ENCODE data around the gene LRCH1. TPM values are rescaled to one million over a fixed set of nuclear protein-coding genes. Genes with fewer than 3 reads are reported as not detected.

LRCH1 gene
- total and polyA plus RNA-seq, 2 of the 4 experiments (the other 2 are of a cell fraction): 7.0 to 8.8 TPM

DNA sequence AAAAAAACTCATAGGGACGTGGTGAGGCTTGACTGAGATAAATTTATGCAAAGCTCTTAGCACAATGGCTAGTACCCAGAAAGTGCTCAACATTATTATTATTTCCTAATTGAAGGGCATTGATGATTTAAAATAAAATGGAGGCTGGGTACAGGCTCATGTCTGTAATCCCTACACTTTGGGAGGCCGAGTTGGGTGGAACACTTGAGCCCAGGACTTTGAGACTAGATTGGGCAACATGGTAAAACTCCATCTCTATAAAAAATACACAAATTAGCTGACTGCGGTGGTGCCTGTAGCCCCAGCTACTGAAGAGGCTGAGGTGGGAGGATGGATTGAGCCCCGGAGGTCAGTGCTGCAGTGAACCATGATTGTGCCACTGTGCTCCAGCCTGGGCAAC is 49.6 kb downstream of the LRCH1 start:
- no peak for ATAC-seq (ENCODE audit: low read depth)
- no peak overlapping the region for H2AK9ac ChIP-seq (replicated peaks; ENCODE audit: low read depth, low read length, poor library complexity)
- H3K4me1 ChIP-seq (ENCODE audit: control insufficient read depth, insufficient read depth, low read length): peaks cover 13% of the 10 kb centered on the region
- H3K4me2 ChIP-seq (ENCODE audit: low read depth, low read length): no peak overlapping the region
- H4K5ac ChIP-seq (ENCODE audit: low read depth, low read length): no peak overlapping the region
- H4K8ac ChIP-seq (ENCODE audit: low read depth in 2 of 2, low read length in 2 of 2): no peak overlapping the region
- dilution Hi-C loops (cut with HindIII; ENCODE audit: low sequenced_read_pairs, unreplicated experiment): no loop called here
- H3K27me3 ChIP-seq (ENCODE audit: control insufficient read depth, insufficient read depth, low read length): no peaks in the 10 kb centered on the region
- BruUV-seq (replicated peaks): no TSS peak
- no peak overlapping the region for H2BK120ac ChIP-seq (ENCODE audit: low read depth, low read length)
- POLR2A ChIA-PET (ENCODE audit: unreplicated experiment): no interaction called here
- H2BK20ac ChIP-seq (ENCODE audit: low read depth, low read length): no peak overlapping the region
- CTCF ChIA-PET: interaction anchor here (0.6 to 1.1 kb wide), 3 partner anchors 10 to 124 kb away, joined by 3 to 4 read pairs (median 3); no protein-coding TSS in a partner anchor
- H3K4ac ChIP-seq (ENCODE audit: low read depth, low read length): no peak overlapping the region
- peaks cover 50% of the 10 kb centered on the region for H4K20me1 ChIP-seq (ENCODE audit: insufficient read depth, low read length)
- H4K91ac ChIP-seq (ENCODE audit: insufficient read depth, low read depth, low read length): no peak overlapping the region
- H2BK15ac ChIP-seq (ENCODE audit: low read depth, low read length): no peak overlapping the region
- H2AFZ ChIP-seq (replicated peaks; ENCODE audit: low read length, poor library complexity): no peak overlapping the region
- H3K9me1 ChIP-seq (ENCODE audit: insufficient read depth, low read length): peaks cover 6% of the 10 kb centered on the region
- H3K56ac ChIP-seq (ENCODE audit: extremely low read depth, insufficient read depth, low read length): no peak overlapping the region
- peaks cover 24 to 84% of the 10 kb centered on the region in 2 experiments for H3K79me1 ChIP-seq (ENCODE audit: low read depth in 1 of 2, low read length in 2 of 2)
- intact Hi-C loops (cut with micrococcal nuclease): no loop called here
- H3K36me3 ChIP-seq (ENCODE audit: control insufficient read depth, insufficient read depth, low read length): no peaks in the 10 kb centered on the region
- no peaks in the 10 kb centered on the region for H3K9me3 ChIP-seq (ENCODE audit: control insufficient read depth, insufficient read depth, low read length)
- H3K9ac ChIP-seq (ENCODE audit: low read depth, low read length): no peak overlapping the region
- no peak overlapping the region for H3K27ac ChIP-seq (ENCODE audit: insufficient read depth, low read length)
- H2BK5ac ChIP-seq (ENCODE audit: low read depth, low read length, poor library complexity, severe bottlenecking): no peak overlapping the region
- no peak overlapping the region for H3K14ac ChIP-seq (replicated peaks; ENCODE audit: low read depth, low read length)
- no peak overlapping the region for H3K4me3 ChIP-seq (ENCODE audit: insufficient read depth, low read depth, low read length)
- no peak overlapping the region for H2AK5ac ChIP-seq (ENCODE audit: low read depth, low read length)
- WGBS, 2 experiments (ENCODE audit: extremely low coverage in 2 of 2, insufficient read length in 1 of 2): no CpG with 5 or more reads among the region's 4 CpGs
- in situ Hi-C loops (cut with MboI; ENCODE audit: low sequenced_read_pairs): no loop called here
- TF ChIP-seq CEBPB (IDR thresholded peaks at IDR 0.05; ENCODE audit: low read depth, low read length) (no peak), RAD21 (IDR thresholded peaks at IDR 0.05; ENCODE audit: low read length) (no peak), MAZ (IDR thresholded peaks at IDR 0.05; ENCODE audit: borderline replicate concordance, low read depth, low read length) (no peak), CTCF (conservative IDR thresholded peaks at IDR 0.05; ENCODE audit: low read depth, low read length) (no peak), ELK1 (IDR thresholded peaks at IDR 0.05; ENCODE audit: borderline replicate concordance, low read depth, low read length) (no peak), BHLHE40 (IDR thresholded peaks at IDR 0.05; ENCODE audit: low read depth, low read length) (no peak), MXI1 (IDR thresholded peaks at IDR 0.05; ENCODE audit: borderline replicate concordance, low read depth, low read length) (no peak), POLR2A (IDR thresholded peaks at IDR 0.05; ENCODE audit: low read depth, low read length) (no peak), CHD1 (IDR thresholded peaks at IDR 0.05; ENCODE audit: low read depth, low read length) (no peak), FOS (IDR thresholded peaks at IDR 0.05; ENCODE audit: low read depth, low read length) (no peak)
- no peak overlapping the region for H3K23ac ChIP-seq (ENCODE audit: low read depth, low read length)
- no peak overlapping the region for H3K18ac ChIP-seq (ENCODE audit: low read depth, low read length)
- DNase-seq: no peak
